22Rv1 (cell line): Measurements from ENCODE around the gene RNF8.

ENCODE experiments used
- H3K27ac ChIP-seq: fragments of 450-650 bp; 2 replicates; pipeline ENCODE4 v1.5.1; 2017
- CTCF ChIP-seq: fragments of 450-650 bp; IDR thresholded peaks from 2 replicates; pipeline ENCODE4 v1.5.1; 2017; ENCODE audit warnings: mild to moderate bottlenecking
- ZFX ChIP-seq: fragments of 450-650 bp; IDR thresholded peaks from 2 replicates; pipeline ENCODE4 v1.6.1; 2017; ENCODE audit warnings: antibody characterized with exemption, borderline replicate concordance

Gene RNF8

DNA sequence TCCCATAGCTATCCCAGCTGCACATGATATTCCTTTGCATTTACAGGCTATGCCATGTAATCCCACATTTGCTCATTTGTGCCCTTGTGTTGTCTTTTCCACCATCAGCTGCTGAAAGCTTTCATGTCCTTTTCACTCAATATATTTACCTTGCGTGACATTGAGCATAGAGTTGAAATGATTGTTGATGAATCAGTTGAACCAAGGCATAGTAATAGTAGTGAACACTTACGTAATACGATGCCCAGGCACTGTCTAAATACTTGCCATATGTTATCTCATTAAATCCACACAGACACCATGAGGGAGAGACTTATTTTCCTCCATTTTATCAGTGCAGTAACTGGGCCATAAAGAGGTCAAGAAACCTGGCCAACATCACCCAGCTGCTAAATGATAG lies 13.1 kb downstream of the RNF8 start:
- no peak for TF ChIP-seq ZFX
- H3K27ac ChIP-seq, result no peak overlapping the region

GRCh38 chr6:37368961-37369320 lies 15.2 kb downstream of the RNF8 start:
- TF ChIP-seq ZFX (no peak), CTCF (no peak)
- H3K27ac ChIP-seq, result no peak overlapping the region

- no peak overlapping the region for H3K27ac ChIP-seq
- TF ChIP-seq CTCF, result no peak
Observed at GRCh38 chr6:37369321-37370201, 15.8 kb downstream of the RNF8 start.

DNA sequence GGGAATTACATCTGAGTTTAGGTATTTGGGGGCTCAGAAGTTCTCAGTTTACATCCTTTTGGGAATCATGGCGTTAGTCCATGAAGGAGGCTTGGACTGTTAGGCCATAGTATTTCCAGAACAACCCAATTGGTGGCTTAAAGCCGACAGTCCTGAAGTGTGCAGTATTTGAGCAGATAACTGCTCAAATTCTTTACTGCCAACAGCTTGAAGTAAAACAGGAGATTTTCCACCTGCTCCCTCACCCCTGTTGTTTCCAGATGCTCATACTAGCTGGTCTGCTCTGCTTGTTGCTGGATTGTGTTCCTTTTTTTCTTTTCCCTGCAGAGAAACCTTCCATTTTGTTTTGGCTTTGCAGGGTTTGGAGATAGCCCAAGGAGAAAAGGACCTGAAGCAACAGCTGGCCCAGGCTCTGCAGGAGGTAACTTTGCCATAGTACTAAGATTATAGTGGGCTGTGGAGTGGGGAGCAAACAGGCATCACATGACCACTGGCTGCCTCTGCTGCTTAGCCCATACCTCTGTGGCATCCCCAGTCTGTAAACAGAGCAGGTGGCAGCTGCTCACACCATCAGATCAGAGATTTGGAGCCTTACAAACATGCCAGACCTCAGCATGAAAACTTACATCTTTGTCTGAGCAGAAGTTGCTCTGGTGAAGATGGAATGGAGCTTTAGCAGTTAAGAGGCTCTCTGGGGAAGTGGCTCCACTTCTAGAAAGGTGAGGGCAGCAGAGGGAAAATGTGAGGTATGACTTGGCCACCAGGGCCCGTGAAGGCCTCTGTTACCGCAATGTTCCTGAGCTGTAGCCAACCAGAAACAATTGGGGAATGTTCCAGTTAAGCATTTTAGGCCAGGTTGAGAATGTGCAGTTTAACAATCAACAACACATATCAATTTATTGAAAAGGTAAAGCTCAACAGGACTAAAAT lies 17.6 kb downstream of the RNF8 start:
- no peak overlapping the region for H3K27ac ChIP-seq
- TF ChIP-seq CTCF, result no peak
- no peak for TF ChIP-seq ZFX

DNA sequence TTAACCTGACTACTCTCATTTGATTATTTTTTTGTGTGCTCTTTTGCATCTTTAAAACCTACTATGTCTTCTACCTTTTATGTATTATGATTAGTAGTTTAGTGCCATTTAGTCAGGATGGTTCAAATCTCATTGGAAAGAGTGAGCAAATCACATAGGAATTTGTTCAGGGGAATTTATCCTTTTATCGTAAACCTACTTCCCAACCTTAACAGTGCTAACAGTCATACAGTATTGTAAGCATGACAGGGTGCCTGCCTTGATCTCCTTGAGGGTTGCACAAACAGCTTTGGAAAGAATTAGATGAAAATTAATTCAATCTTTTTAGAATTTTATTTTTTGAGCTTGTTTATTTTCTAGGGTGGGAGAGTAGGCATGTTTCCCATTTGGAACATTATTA lies 18.3 kb downstream of the RNF8 start:
- TF ChIP-seq ZFX (no peak), CTCF (no peak)
- H3K27ac ChIP-seq, result no peak overlapping the region

DNA sequence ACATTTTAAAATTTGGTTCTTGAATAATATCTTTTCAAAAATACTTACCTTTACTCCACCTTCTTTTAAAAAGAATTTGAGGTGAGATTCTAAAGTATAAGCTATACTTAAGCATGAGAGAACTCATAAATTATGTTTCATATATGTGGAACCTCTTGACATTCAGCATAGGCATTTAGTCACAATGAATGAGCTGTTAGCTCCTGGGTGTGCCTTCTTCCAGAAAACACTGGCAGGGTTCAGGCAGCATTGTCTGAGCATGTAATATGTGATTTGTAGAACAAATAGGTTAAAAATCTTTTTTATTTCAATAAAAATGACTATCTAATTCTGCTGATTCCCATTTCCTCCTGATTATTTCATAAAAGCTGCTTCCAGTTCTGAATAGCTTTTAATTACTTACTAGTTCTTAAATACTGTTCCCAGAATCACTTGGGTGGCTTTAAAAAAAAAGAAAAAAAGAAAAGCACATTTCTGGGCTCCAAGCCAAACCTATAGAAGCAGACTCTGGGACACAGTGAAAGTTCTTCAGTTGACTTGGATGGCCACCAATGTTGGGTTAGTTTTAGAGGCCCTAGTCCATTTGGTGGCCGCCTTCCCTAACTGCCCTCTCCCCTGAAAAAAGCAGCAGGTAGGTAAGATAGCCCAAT lies 20.2 kb downstream of the RNF8 start:
- TF ChIP-seq CTCF (no peak), ZFX (no peak)
- H3K27ac ChIP-seq, result no peak overlapping the region

DNA sequence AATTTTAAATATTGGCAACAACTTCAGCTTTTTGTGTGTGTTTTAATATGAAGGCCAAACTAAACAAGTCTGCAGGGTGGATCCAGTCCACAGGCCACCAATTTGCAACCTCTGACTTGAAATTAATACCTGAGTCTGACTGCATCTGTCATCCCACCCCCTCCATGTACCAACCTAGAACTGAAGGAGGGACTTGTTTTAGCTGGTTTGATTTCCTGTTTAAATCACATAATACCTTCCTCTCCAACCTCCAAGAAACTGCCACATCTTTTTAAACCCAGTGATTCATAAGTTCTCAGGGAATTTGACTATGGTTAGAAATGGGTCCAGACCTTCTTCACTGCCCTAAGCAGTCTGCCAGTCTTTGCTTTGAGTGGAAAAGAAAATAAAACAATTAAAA lies 21.6 kb downstream of the RNF8 start:
- no peak for TF ChIP-seq ZFX
- TF ChIP-seq CTCF, result no peak
- no peak overlapping the region for H3K27ac ChIP-seq
